DLD1 (cell line): Measurements from ENCODE around the gene CUL9.

Source experiments
- in situ Hi-C: cut with HindIII; loops from 2 replicates; pipeline ENCODE4 v1.10.0; 2017; ENCODE audit warnings: low sequenced_read_pairs

Gene CUL9

GRCh38 chr6:43193929-43194328 is 11.9 kb downstream of the CUL9 start:
- in situ Hi-C loops, result no loop called here

GRCh38 chr6:43196337-43196736 is 14.3 kb downstream of the CUL9 start:
- in situ Hi-C loops, result no loop called here

GRCh38 chr6:43199912-43200311 is 17.9 kb downstream of the CUL9 start:
- in situ Hi-C loops, result no loop called here

GRCh38 chr6:43200541-43200940 is 18.5 kb downstream of the CUL9 start:
- in situ Hi-C loops, result no loop called here

- in situ Hi-C loops, result no loop called here
These were observed 20.5 kb downstream of the CUL9 start for GRCh38 chr6:43202451-43202850.

- in situ Hi-C loops, result no loop called here
These were observed 21.2 kb downstream of the CUL9 start for GRCh38 chr6:43203029-43203717.

- in situ Hi-C loops, result no loop called here
These were observed 21.7 kb downstream of the CUL9 start for GRCh38 chr6:43203718-43204095.

GRCh38 chr6:43204271-43205105 is 22.5 kb downstream of the CUL9 start:
- in situ Hi-C loops, result no loop called here

- in situ Hi-C loops, result no loop called here
These were observed 23.9 kb downstream of the CUL9 start for GRCh38 chr6:43205849-43206248.

GRCh38 chr6:43207286-43207685 is 25.3 kb downstream of the CUL9 start:
- in situ Hi-C loops, result no loop called here

GRCh38 chr6:43211955-43212354 is 30.0 kb downstream of the CUL9 start:
- in situ Hi-C loops, result no loop called here

- in situ Hi-C loops, result no loop called here
These were observed 31.4 kb downstream of the CUL9 start for GRCh38 chr6:43213431-43213830.

GRCh38 chr6:43215066-43215465 is 33.1 kb downstream of the CUL9 start:
- in situ Hi-C loops, result no loop called here

- in situ Hi-C loops, result no loop called here
These were observed 34.2 kb downstream of the CUL9 start for GRCh38 chr6:43216200-43216599.

GRCh38 chr6:43217351-43217750 is 35.4 kb downstream of the CUL9 start:
- in situ Hi-C loops, result no loop called here

GRCh38 chr6:43219119-43219518 is 37.1 kb downstream of the CUL9 start:
- in situ Hi-C loops, result no loop called here

- in situ Hi-C loops, result no loop called here
These were observed 37.8 kb downstream of the CUL9 start for GRCh38 chr6:43219814-43220213.

GRCh38 chr6:43220439-43220951 is 38.5 kb downstream of the CUL9 start:
- in situ Hi-C loops, result no loop called here

GRCh38 chr6:43221046-43221972 is 39.3 kb downstream of the CUL9 start:
- in situ Hi-C loops, result no loop called here

- in situ Hi-C loops, result no loop called here
These were observed 40.5 kb downstream of the CUL9 start for GRCh38 chr6:43222418-43223059.

GRCh38 chr6:43223175-43223574 is 41.2 kb downstream of the CUL9 start:
- in situ Hi-C loops, result no loop called here
